Measurements from ENCODE around the gene OR1D5. TPM values are rescaled to one million over a fixed set of nuclear protein-coding genes. Genes with fewer than 3 reads are reported as not detected.

The OR1D5 gene
- polyA plus RNA-seq, 2 of the 4 experiments (the other 2 are of a cell fraction) = not detected

- CTCF ChIA-PET = interaction anchor here (0.7 to 22.4 kb wide), 7 partner anchors 8 to 234 kb away, joined by 3 to 550 read pairs (median 4); no protein-coding TSS in a partner anchor
- no peaks in the 10 kb centered on the region for H3K4me1 ChIP-seq
- no peak for ATAC-seq
- FAIRE-seq = no peak
- no peak overlapping the region for H3K4me2 ChIP-seq
- WGBS (ENCODE audit: missing lambda C conversion rate) = 97% methylated on average over 16 of the region's 16 CpGs
- peaks cover 33% of the 10 kb centered on the region; the same call in 2 of the 3 replicates for H3K9me3 ChIP-seq
- POLR2A ChIA-PET = no interaction called here
- no peak overlapping the region for H3K27ac ChIP-seq
- TF ChIP-seq SREBF2 (IDR thresholded peaks at IDR 0.05) (no peak), GATA3 (IDR thresholded peaks at IDR 0.05; ENCODE audit: borderline replicate concordance) (no peak), PBX3 (IDR thresholded peaks at IDR 0.05) (no peak), RFX5 (IDR thresholded peaks at IDR 0.05) (no peak), CBX2 (IDR thresholded peaks at IDR 0.05; ENCODE audit: borderline replicate concordance, low read depth) (no peak), ZNF302 (CRISPR knock-in tag; IDR thresholded peaks at IDR 0.05) (no peak), HOXB13 (CRISPR knock-in tag; IDR thresholded peaks at IDR 0.05; ENCODE audit: low read depth) (no peak), E2F6 (IDR thresholded peaks at IDR 0.05; ENCODE audit: borderline replicate concordance, low read depth) (no peak), ESRRA (IDR thresholded peaks at IDR 0.05; ENCODE audit: borderline replicate concordance, low read length) (no peak), USF2 (IDR thresholded peaks at IDR 0.05) (no peak), FOSL2 (IDR thresholded peaks at IDR 0.05) (no peak), FOSL2 (CRISPR knock-in tag; IDR thresholded peaks at IDR 0.05) (no peak), ZSCAN20 (CRISPR knock-in tag; IDR thresholded peaks at IDR 0.05) (no peak), HOXA7 (CRISPR knock-in tag; IDR thresholded peaks at IDR 0.05) (no peak), POLR2A (IDR thresholded peaks at IDR 0.05; ENCODE audit: low read length) (no peak), CBX8 (IDR thresholded peaks at IDR 0.05) (no peak), MAZ (IDR thresholded peaks at IDR 0.05; ENCODE audit: borderline replicate concordance, low read depth, low read length) (no peak), HDAC2 (IDR thresholded peaks at IDR 0.05) (no peak)
- DNase-seq (ENCODE audit: low read depth in 1 of 2, low spot score in 1 of 2) = no peak
- no peak overlapping the region for H3K4me3 ChIP-seq
Observed at GRCh38 chr17:3020381-3020780, 43.0 kb downstream of the OR1D5 start.

DNA sequence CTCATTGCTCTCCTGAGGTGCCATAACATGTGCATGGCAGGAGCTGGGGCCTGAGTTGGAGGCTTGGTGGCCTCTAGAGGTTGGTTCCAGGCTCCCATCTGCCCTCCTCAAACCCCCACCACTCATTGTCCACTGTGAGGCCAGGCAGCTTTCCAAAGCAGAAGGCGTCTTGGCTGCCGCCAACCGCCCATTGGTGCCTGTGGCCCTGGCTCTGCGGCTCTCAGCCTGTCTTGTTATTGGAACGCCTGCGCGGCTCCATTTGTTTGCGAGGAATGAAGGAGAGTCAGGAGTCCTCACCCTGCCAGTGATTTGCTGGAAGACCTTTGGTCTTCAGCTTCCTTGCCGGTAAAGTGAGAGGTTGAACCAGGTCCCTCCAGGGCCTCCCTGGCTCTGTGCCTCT, 43.6 kb downstream of the OR1D5 start:
- WGBS (ENCODE audit: missing lambda C conversion rate) = 88% methylated on average over 8 of the region's 9 CpGs
- no peak overlapping the region for H3K27ac ChIP-seq
- no peak overlapping the region for H3K4me2 ChIP-seq
- ATAC-seq (no peak), FAIRE-seq (no peak), DNase-seq (ENCODE audit: low read depth in 1 of 2, low spot score in 1 of 2) (no peak)
- POLR2A ChIA-PET = no interaction called here
- H3K4me1 ChIP-seq = no peaks in the 10 kb centered on the region
- no peak for TF ChIP-seq MAZ (IDR thresholded peaks at IDR 0.05; ENCODE audit: borderline replicate concordance, low read depth, low read length)
- CTCF ChIA-PET = interaction anchor here (0.8 to 22.4 kb wide), 9 partner anchors 11 to 234 kb away, joined by 3 to 550 read pairs (median 4); no protein-coding TSS in a partner anchor
- H3K9me3 ChIP-seq = peaks cover 32% of the 10 kb centered on the region; the same call in 2 of the 3 replicates
- no peak overlapping the region for H3K4me3 ChIP-seq

GRCh38 chr17:3017936-3018335, 45.5 kb downstream of the OR1D5 start:
- 93% methylated on average over 13 of the region's 15 CpGs for WGBS (ENCODE audit: missing lambda C conversion rate)
- H3K27ac ChIP-seq = no peak overlapping the region
- H3K4me2 ChIP-seq = no peak overlapping the region
- no peak for DNase-seq (ENCODE audit: low read depth in 1 of 2, low spot score in 1 of 2)
- POLR2A ChIA-PET = no interaction called here
- H3K9me3 ChIP-seq = peaks cover 15% of the 10 kb centered on the region; the same call in 2 of the 3 replicates
- H3K4me1 ChIP-seq = no peaks in the 10 kb centered on the region
- no peak for ATAC-seq
- no peak overlapping the region for H3K4me3 ChIP-seq
- no peak for FAIRE-seq
- CTCF ChIA-PET = interaction anchor here (1.5 to 22.4 kb wide), 4 partner anchors 11 to 232 kb away, joined by 4 to 550 read pairs (median 12); no protein-coding TSS in a partner anchor
- no peak for TF ChIP-seq HDAC2 (IDR thresholded peaks at IDR 0.05)
- no peak for TF ChIP-seq BCL3 (IDR thresholded peaks at IDR 0.05)
- no peak for TF ChIP-seq HOXB13 (CRISPR knock-in tag; IDR thresholded peaks at IDR 0.05; ENCODE audit: low read depth)
- TF ChIP-seq TP53 (CRISPR knock-in tag; IDR thresholded peaks at IDR 0.05) = no peak
- no peak for TF ChIP-seq CHD2 (IDR thresholded peaks at IDR 0.05; ENCODE audit: low read length, partially characterized antibody)
- no peak for TF ChIP-seq HMGXB4 (CRISPR knock-in tag; IDR thresholded peaks at IDR 0.05; ENCODE audit: borderline replicate concordance)
- no peak for TF ChIP-seq ZFP36 (IDR thresholded peaks at IDR 0.05; ENCODE audit: borderline replicate concordance, partially characterized antibody)
- no peak for TF ChIP-seq RCOR1 (IDR thresholded peaks at IDR 0.05; ENCODE audit: low read depth, low read length)
- TF ChIP-seq, protein P1, sequence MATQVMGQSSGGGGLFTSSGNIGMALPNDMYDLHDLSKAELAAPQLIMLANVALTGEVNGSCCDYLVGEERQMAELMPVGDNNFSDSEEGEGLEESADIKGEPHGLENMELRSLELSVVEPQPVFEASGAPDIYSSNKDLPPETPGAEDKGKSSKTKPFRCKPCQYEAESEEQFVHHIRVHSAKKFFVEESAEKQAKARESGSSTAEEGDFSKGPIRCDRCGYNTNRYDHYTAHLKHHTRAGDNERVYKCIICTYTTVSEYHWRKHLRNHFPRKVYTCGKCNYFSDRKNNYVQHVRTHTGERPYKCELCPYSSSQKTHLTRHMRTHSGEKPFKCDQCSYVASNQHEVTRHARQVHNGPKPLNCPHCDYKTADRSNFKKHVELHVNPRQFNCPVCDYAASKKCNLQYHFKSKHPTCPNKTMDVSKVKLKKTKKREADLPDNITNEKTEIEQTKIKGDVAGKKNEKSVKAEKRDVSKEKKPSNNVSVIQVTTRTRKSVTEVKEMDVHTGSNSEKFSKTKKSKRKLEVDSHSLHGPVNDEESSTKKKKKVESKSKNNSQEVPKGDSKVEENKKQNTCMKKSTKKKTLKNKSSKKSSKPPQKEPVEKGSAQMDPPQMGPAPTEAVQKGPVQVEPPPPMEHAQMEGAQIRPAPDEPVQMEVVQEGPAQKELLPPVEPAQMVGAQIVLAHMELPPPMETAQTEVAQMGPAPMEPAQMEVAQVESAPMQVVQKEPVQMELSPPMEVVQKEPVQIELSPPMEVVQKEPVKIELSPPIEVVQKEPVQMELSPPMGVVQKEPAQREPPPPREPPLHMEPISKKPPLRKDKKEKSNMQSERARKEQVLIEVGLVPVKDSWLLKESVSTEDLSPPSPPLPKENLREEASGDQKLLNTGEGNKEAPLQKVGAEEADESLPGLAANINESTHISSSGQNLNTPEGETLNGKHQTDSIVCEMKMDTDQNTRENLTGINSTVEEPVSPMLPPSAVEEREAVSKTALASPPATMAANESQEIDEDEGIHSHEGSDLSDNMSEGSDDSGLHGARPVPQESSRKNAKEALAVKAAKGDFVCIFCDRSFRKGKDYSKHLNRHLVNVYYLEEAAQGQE (IDR thresholded peaks at IDR 0.05) = no peak
- no peak for TF ChIP-seq MYC (IDR thresholded peaks at IDR 0.05; ENCODE audit: borderline replicate concordance, low read length)
- no peak for TF ChIP-seq POLR2A (IDR thresholded peaks at IDR 0.05; ENCODE audit: low read length)
